Right lobe of liver (tissue), 6 donors: Measurements from ENCODE around the gene TRAK1. TPM values are rescaled to one million over a fixed set of nuclear protein-coding genes. Genes with fewer than 3 reads are reported as not detected.

Experiments
- ATAC-seq, 4 donors: fragments of 200-7000 bp; cut with Tn5 transposase; one replicate each; pipeline ENCODE4 v1.9.1; 2020; ENCODE audit warnings: mild to moderate bottlenecking in 4 of 4, moderate library complexity in 4 of 4
- DNase-seq, 3 donors: peaks; one replicate each; pipeline ENCODE4 v3.0.0-alpha.2; 2020
- H3K27ac ChIP-seq, 3 donors: fragments of 200-600 bp; one replicate each; pipeline ENCODE4 v1.8.0; 2022
- H3K27me3 ChIP-seq, 2 donors: fragments of 200-600 bp; one replicate each; pipeline ENCODE4 v1.8.0; 2022
- H3K36me3 ChIP-seq, 4 donors: fragments of 200-600 bp; sonication (generic) in 1 of 4; one replicate each; pipeline versions ENCODE4 v1.5.1 to v1.8.0; 2017 to 2022; ENCODE audit warnings: control low read depth in 1 of 4
- H3K4me1 ChIP-seq, 4 donors: fragments of 200-600 bp; sonication (generic) in 1 of 4; one replicate each; pipeline versions ENCODE4 v1.5.1 to v1.8.0; 2017 to 2022; ENCODE audit warnings: control low read depth in 1 of 4
- H3K4me3 ChIP-seq, 3 donors: fragments of 200-600 bp; one replicate each; pipeline ENCODE4 v1.8.0; 2022
- H3K9me3 ChIP-seq, 4 donors: fragments of 200-600 bp; sonication (generic) in 1 of 4; one replicate each; pipeline versions ENCODE4 v1.5.1 to v1.8.0; 2017 to 2022; ENCODE audit warnings: control low read depth in 1 of 4
- POLR2A ChIP-seq: fragments of 450-650 bp; IDR thresholded peaks from one replicate; pipeline ENCODE4 v1.6.1; 2017; ENCODE audit warnings: antibody characterized with exemption, mild to moderate bottlenecking
- WGBS: methylation state at CpG from one replicate; pipeline ENCODE4 v1.1.6; 2018; ENCODE audit warnings: low coverage, low lambda C conversion rate; ENCODE audit not compliant: insufficient coverage; ENCODE audit errors: missing lambda C conversion rate; 5-methylcytosine and 5-hydroxymethylcytosine counted together
- intact Hi-C, 2 donors: fragments of 100-400 bp; cut with DNase I; formaldehyde crosslinking; loops; one replicate each; pipeline versions ENCODE4 v1.11.2 to v1.14.1; 2022
- total RNA-seq, 6 experiments: library from RNA; depleted of rRNA in 2 of 6; stranded (reverse); fragments of >200 nt in 2 of 6; fragmentation: NEBNext Ultra II Directional in 3 of 6; extraction: Animal tissue kit (Norgen Biotek cat#: 25700) in 3 of 6; gene quantifications; one replicate each; pipeline versions ENCODE4 v1.1.0 to v1.2.4, GENCODE V29; 2016 to 2023
- TF ChIP-seq, protein P1 (sequence below), 4 donors: fragments of 200-600 bp in 3 of 4; fragments of 450-650 bp in 1 of 4; IDR thresholded peaks; one replicate each; pipeline versions ENCODE4 v1.5.1 to v1.8.0; 2016 to 2022; ENCODE audit warnings: antibody characterized with exemption in 4 of 4, mild to moderate bottlenecking in 2 of 4
- donor health status: DM: no; HTN: yes; CAD: no.
- donor health status: DM: no; HTN: no; CAD: no.
- donor health status: DM: no; HTN: no; CAD: no.
- donor health status: DM: no; HTN: yes; CAD: no.
- donor health status: DM: no; HTN: yes; CAD: no.

The TRAK1 gene
- total RNA-seq, 6 experiments from 2014 or later, result 9.5 to 16.4 (median 12.2) TPM

DNA sequence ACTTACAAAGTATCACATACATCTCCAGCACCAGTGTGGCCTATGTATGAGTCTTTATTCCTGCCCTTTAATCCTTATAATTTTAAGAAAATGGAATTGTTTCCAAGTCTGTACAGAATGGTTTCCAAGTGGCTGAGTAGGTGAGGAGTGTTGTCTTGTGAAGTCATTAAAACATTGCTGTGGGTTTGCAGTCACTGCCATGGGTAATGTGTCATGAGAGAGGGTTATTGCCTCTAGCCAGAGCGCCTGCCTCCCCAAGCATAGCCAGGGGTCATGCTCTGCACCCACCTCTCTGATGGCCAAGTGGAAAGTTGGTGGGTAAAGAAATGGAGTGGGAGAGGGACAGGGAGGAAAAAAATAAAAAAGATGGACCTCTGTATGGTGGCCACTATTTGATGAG, 25.3 kb downstream of the TRAK1 start:
- ATAC-seq, result no peak
- peaks cover 0 to 20% (median 7%) of the 10 kb centered on the region in 4 donors for H3K4me1 ChIP-seq

DNA sequence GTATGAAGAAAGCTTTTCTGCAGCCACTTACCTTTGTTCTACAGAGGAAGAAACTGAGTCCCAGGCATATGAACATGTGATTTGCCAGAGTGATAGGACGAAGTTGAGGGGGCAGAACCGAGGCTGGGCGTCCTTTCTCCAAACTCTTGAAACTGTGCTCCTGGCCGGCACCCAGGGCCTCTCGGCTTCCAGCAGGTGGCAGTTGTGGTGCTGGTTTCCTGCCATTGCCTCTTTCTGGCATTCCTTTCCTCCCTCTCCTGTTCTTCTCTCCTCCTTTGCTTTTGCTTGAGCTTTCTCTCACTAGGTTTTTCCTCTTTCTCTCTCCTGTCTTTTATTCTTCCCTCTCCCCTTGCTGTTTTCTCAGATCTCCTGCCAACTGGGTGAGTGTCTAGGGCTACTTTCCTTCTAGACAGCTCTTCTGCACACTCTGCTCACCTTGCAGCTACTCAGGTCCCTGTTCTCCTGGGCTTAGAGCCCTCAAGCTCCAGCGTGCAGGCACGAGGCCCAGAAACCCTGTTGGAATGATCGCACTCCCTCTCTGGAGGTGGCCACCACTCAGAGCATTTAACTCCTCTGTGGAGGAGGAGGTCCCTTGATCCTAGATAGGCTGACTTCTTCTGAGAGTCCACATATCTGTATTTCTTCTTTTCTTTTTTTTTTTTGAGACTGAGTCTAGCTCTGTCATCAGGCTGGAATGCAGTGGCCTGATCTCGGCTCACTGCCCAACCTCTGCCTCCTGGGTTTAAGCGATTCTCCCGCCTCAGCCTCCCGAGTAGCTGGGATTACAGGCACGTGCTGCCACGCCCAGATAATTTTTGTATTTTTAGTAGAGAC, 26.2 kb downstream of the TRAK1 start:
- 51% methylated on average over 12 of the region's 14 CpGs for WGBS
- Histone ChIP-seq H3K36me3 (no peaks in the 10 kb centered on the region), H3K4me3 (no peak overlapping the region), H3K4me1 (peaks cover 0 to 20% (median 7%) of the 10 kb centered on the region in 4 donors), H3K27ac (peak overlapping the region in 1 of 3 donors; percentile 16), H3K9me3 (no peaks in the 10 kb centered on the region), H3K27me3 (no peaks in the 10 kb centered on the region)
- TF ChIP-seq, protein P1, sequence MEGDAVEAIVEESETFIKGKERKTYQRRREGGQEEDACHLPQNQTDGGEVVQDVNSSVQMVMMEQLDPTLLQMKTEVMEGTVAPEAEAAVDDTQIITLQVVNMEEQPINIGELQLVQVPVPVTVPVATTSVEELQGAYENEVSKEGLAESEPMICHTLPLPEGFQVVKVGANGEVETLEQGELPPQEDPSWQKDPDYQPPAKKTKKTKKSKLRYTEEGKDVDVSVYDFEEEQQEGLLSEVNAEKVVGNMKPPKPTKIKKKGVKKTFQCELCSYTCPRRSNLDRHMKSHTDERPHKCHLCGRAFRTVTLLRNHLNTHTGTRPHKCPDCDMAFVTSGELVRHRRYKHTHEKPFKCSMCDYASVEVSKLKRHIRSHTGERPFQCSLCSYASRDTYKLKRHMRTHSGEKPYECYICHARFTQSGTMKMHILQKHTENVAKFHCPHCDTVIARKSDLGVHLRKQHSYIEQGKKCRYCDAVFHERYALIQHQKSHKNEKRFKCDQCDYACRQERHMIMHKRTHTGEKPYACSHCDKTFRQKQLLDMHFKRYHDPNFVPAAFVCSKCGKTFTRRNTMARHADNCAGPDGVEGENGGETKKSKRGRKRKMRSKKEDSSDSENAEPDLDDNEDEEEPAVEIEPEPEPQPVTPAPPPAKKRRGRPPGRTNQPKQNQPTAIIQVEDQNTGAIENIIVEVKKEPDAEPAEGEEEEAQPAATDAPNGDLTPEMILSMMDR (IDR thresholded peaks at IDR 0.05), result peak; percentile 40 to 66 (median 51)
- no peak for TF ChIP-seq POLR2A
- peak; percentile 56 to 72 (median 63) for ATAC-seq
- intact Hi-C loops, result loop anchor here in 1 of 2 donors (10.0 kb wide), 1 partner anchor 77 kb away; no protein-coding TSS in a partner anchor
- DNase-seq, result peak in 1 of 3 donors; percentile 62

More for the DNA sequence above, 25.3 kb downstream of the TRAK1 start:
- TF ChIP-seq, protein P1 (IDR thresholded peaks at IDR 0.05), result no peak
- no peak for TF ChIP-seq POLR2A
- intact Hi-C loops, result loop anchor here in 1 of 2 donors (10.0 kb wide), 1 partner anchor 78 kb away; no protein-coding TSS in a partner anchor
- Histone ChIP-seq H3K36me3 (no peaks in the 10 kb centered on the region), H3K27me3 (no peaks in the 10 kb centered on the region), H3K27ac (no peak overlapping the region), H3K9me3 (no peaks in the 10 kb centered on the region), H3K4me3 (no peak overlapping the region)
- DNase-seq, result no peak
- WGBS, result 100% methylated on average over 1 of the region's 1 CpG

DNA sequence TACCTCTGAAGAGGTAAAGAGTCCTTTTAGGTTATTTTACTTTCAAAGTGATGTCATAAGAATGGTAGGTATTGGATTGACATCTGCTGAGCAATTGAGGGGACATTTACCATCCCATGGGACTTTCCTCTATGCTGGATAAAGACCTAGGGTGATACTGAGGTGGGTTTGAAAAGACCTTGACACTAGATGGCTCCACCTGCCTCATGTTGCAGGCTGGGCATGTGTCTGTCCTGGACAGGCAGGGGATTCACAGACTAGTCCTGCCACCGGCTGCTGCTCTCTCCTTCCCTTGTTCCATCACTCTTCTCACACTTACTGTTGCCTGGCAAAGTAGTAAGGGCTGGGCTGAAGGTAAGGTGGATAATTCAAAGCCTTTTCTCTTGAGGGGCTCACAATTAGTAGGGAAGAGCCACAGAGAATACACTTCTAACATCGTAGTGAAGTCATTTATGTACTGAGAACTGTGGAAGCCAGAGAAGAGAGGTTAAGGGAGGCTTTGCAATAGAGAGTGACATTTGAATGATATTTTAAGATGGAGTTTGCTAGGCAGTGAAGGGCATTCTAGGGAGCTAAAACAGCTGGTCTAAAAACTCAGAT, 27.7 kb downstream of the TRAK1 start:
- ATAC-seq, result peak; percentile 43 to 70 (median 54)
- Histone ChIP-seq H3K27ac (no peak overlapping the region), H3K4me3 (no peak overlapping the region), H3K36me3 (no peaks in the 10 kb centered on the region), H3K27me3 (no peaks in the 10 kb centered on the region), H3K4me1 (peaks cover 0 to 20% (median 7%) of the 10 kb centered on the region in 4 donors), H3K9me3 (no peaks in the 10 kb centered on the region)
- intact Hi-C loops, result loop anchor here in 1 of 2 donors (10.0 kb wide), 1 partner anchor 76 kb away; no protein-coding TSS in a partner anchor
- no peak for DNase-seq
- 59% methylated on average over 2 of the region's 2 CpGs for WGBS
- TF ChIP-seq, protein P1 (IDR thresholded peaks at IDR 0.05), result peak; percentile 20 to 45 (median 31)
- TF ChIP-seq POLR2A, result no peak

DNA sequence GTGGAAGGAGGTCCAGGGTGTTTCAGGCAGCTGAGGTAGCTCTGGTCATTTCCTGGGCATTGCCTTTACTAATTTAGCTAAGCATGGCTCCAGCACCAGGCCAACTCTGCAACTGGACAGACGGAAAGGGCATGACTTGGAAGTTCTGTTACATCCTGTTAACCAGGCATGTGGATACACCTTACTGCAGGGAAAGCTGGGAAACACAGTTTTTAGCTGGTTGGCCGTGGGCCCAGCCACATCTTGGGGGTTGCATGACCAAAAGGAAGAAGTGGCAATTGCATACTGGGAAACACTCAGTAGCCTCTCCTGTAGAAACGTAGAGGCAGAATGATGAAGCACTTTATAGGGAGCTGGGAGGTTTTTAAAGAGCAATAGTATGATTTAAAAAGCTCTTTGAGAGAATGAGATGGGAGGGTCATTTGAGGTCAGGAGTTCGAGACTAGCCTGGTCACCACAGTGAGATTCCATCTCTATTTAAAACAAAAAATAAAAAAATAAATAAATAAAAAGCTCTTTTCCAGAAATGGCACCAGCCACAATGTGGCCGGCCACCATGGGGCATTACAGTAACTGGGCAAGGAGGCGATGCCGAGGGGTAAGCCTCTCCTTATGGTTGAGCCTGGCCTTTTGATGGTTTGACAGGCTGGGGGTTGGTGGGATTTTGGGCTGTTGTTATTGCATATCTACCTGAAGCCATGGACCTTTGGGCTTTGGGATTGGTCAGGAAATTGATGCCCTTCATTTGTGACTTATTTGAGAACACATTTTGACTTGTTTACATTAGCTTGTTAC, 28.6 kb downstream of the TRAK1 start:
- 67% methylated on average over 7 of the region's 7 CpGs for WGBS
- Histone ChIP-seq H3K9me3 (no peaks in the 10 kb centered on the region), H3K27me3 (no peaks in the 10 kb centered on the region), H3K4me1 (peaks cover 0 to 19% (median 4%) of the 10 kb centered on the region in 4 donors), H3K4me3 (no peak overlapping the region), H3K27ac (no peak overlapping the region), H3K36me3 (no peaks in the 10 kb centered on the region)
- no peak for ATAC-seq
- DNase-seq, result no peak
- no peak for TF ChIP-seq POLR2A
- TF ChIP-seq, protein P1 (IDR thresholded peaks at IDR 0.05), result no peak
- intact Hi-C loops, result loop anchor here (10.0 kb wide), 1 partner anchor 75 kb away; no protein-coding TSS in a partner anchor
